Renal cortical epithelial cell (primary cell): ENCODE measurements around the gene MACROD2. TPM values are rescaled to one million over a fixed set of nuclear protein-coding genes. Genes with fewer than 3 reads are reported as not detected.

ENCODE experiments used
- DNase-seq: peaks from one replicate; pipeline ENCODE4 v3.0.0-alpha.2; 2011; ENCODE audit warnings: low read depth
- total RNA-seq: library from RNA; depleted of rRNA; stranded (reverse); fragments of >200 nt; gene quantifications from 2 replicates; pipeline ENCODE4 v1.2.3, GENCODE V29; 2014

MACROD2 gene
- total RNA-seq, 1 donor from 2014 or later: 5.4 TPM

DNA sequence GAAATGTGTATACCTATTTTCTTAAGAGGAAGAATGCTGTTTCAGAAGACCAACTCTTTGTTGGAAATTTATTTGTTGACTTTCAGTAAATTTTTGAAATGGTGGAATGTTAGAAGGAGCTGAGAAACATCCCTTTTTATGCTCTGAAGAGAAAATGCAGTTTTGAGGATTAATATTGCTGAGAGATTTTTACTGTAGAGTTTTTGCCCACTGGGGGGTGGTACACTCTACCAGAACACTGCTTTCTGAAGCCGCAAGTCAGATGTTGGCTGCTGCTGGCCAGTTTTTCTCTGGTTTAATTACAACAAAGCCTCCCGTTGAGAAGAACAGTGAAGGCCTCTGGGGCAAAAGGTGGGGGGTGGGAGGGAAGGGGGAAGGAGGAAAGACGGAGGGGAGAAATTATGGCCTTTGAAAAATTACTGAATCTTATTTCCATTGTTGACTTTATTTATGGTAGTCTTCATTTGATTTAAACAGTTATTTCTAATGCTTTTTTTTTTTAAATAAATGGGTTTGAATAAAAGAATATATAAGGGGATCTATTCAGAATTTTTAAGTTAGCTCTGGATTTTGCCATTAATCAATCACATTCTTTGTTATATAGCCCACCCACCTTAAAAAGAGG, 339.1 kb downstream of the MACROD2 start:
- peak; percentile 83 for DNase-seq

DNA sequence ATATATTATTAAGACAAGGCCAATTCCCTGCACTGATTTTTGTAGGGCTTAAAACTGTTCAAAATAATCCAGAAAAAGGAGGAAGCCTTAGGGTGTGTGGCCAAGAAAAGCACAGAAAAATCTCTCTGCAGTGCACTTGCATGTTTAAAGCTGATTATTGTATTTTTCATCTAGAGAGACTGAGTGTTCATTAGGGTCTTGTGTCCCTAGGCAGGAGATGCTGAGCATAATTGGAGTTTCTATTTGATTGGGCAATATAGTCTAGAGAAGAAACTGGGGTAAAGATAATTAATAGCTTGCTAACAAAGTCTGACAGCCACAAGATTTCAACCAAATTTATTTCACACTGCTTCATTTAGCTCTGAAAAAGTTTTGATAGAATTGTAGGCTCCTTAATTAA, 339.7 kb downstream of the MACROD2 start:
- peak; percentile 22 for DNase-seq

DNA sequence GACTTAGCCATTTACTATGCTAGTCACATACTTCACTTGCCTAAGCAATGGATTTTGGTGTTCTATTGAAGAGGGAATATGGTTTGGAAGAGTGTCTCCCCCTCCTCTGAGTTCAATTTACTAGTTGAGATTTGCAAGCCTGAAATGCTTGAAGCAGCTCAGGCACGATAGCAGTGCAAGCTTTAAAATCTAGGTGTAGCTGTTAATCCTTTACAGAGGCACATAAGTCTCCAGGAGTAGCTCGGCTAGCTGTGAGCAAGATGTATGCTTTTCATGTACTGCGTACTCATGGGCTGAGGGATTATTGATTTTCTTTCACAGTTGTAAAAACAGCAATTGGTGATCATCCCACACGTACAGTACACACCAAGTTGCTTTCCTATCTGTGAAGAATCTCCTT, 341.4 kb downstream of the MACROD2 start:
- peak; percentile 69 for DNase-seq

DNA sequence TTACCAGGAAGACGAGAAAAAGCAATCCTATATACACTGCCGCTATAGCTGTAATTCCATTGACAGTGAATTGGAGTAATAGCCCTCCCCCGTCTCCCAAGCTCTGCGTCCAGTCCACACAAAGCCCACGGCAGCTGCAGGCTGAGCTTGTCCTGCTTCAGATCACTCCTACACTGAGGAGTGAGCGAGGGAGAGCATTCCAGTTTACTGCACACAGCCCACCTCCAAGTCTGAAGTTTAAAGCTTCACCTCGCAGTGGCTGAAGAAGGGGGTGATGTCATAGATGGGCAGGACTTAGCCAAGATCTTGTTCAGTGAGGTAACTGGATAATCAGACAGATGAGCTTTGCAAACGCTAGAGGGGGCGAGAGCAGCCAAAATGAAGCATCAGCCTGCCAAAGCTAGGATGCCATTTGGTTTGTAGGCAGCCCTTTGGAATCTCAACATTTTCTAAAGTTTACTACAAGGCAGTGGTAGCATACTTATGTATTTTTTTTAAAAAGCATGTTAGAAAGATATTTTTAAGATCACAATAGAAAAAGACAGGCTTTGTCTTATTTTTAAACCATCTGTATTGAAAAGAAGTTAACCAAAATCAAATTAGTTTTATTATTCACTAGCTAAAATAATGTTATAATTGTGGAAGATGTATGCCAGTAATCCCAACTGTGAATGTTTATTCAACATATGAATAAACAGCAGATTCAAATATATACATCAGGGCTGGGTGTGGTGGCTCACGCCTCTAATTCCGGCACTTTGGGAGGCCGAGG, 342.3 kb downstream of the MACROD2 start, which contains the start of gene FLRT3:
FLRT3 (minus strand) TSS at position 213 of the 772 bp plus-strand sequence. CDS start 10,106 bp downstream, outside the sequence.
- DNase-seq: peak; percentile 99

DNA sequence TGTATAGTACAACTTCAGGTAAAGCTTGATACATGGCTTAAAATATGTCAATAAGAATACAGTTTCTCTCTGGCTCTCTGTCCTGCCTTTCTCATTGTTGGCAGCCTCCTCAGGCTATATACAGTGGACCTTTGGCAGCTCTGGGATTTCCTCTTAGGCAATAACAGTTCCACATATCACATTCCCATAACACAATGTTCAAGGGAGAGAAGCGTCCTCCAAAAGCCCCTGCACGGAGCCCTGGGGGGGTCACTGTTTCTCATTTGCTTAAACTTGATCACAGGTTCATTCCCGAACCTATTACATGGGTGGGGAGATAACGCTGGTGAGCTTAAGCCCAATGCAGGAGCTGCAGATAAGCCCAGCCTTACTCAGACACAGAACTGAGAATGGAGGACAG, 346.5 kb downstream of the MACROD2 start:
- DNase-seq: no peak

DNA sequence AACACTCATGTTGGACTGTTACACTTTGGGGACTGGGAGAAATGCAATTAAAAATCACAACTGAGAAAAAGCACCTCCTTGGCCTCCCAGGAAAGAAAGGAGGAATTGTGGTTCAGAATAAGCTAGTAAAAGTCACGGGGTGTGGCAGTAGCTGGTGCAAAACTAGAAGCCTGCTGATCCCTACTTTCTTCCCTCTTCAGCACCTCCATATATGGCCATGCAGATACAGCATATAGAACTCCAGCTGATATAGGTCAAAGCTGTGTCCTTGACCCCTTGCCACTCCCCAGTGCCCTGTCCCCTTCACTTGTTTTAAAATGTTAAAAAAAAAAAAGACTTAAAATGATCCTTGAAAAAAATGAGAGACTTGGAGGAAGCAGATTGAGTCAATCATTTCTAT, 347.6 kb downstream of the MACROD2 start:
- no peak for DNase-seq

DNA sequence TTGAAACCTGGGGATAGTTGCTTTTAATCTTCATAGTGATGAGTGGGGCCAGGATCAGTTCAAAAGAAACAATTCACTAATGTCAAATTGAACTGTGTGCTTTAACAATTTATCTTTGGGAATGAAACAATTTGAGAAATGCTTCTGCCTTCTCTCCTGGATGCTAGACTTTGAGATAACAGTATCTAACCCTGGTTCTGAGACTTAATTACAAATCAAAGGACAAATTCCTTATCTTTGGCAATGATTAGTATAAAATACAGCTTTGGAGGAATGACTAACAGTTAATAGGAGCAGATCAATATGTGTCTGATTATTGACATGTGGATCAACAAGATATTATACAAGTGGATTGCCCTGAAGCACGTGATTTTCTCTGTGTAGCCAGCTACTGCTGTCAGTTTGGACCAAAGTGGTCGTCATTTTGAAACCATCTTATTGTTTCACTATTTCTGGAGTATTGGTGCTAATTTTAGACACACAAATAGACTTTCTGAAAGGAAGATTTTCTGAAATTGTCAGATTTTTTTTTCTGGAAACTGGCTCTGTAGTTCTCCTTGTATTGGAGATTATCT, 348.3 kb downstream of the MACROD2 start:
- DNase-seq: no peak

DNA sequence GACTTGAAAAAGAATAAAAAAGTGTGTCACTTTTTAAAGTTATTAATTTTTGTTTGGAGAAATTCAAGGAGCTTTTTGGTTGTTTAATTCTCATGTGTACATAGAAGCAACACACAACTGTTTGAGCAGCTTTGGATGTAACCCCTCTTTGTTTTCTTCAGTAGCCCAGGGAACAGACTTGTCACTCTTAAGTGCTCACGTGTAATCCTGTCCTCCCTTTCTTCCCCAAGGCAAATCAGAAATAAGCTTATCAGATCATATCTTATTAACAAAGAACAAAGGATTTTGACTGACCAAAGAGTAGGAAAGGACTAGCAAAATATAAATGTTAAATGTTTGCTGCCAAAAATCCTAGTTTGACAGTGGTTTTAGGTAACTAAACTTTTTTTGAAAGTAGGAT, 349.4 kb downstream of the MACROD2 start:
- peak; percentile 45 for DNase-seq

DNA sequence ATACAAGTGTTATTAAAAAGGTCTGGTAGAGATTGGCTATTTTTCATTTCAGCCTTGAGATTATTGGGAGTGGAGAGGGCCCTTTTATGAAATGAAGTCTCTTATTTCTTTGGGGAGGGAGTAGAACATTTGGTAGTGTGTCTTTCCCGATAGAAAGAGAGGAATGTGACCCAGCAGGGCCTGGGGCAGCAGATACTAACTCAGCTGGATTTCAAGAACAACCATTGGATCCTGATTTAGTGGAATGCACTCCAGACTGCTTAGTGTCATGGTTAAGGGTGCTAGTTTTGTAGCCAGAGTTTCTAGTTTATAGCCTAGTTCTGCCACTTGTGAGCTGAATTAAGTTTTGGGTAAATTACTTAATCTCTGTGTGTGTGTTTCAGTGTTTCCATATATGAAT, 360.5 kb downstream of the MACROD2 start:
- no peak for DNase-seq

DNA sequence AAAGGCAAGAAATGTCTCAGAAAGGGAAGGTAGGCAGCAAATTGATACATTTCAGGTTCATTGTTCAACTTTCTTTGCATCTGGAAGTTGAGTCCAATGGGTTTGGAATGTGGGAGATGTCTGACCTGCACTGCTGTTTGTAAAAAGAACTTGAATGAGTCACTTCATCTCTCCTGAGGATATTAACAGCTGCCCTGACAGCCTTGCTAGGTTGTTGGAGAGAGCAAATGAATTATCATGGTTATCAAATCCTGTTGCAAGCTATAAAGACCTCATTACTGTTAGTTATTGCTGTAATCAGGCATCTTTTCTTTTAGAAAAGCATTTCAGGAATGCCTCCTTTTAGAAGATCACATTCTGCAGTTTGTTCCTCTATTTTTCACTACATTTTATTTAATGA, 365.1 kb downstream of the MACROD2 start:
- DNase-seq: peak; percentile 58

DNA sequence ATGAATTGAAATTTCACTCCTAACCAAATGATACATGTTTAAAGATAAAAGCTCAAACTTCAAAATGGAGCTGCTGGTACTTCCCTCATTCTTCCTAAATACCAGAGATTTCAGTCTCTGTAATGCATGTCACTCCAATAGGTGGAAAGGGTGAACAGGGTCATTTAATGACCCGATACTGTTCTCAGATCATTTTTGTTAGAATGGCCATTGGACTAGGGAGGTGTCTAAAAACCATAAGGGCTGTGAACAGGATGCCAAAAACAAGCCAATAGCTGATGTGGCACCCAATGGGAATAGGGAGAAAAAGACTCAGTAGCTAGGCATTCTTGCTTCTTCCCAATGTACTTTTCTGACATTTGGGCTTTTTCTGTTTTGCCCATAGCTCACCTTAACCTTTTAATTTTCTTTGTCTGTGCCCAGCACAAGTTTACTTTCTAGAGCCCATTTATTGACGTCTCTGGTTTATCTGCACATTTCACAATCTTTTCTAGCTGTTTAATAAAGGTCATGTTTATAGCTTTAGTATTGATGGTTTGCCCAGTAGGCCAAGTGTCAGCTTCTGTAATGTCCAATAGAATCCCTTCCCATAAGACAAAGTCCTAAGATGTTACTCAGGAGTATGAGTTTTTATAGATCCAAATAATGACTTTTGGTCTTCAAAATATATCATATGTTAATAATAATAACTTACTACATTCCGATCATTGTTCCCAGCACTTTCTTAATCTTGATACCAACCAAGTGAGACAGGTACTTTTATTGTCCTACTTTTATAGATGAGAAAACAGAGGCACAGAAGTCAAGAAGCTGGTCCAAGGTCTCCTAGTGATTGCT, 366.4 kb downstream of the MACROD2 start:
- no peak for DNase-seq

DNA sequence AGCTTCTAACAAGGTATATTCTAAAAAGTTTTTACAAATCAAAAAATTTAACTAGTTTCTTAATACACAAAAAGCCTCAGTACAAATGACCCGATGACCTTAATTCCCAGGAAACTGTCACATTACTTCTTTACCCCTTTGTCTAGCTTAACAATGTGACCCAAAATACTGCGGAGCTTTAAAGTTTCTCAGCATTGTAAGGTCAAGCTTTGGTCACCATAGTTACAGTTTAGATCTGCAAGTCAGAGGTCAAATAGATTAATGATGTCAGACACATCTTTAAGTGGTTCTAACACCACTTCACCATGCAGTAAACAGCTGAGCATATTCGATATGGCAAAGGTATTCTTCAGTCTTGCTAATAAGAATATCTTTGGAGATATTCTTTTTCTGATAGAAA, 378.9 kb downstream of the MACROD2 start:
- DNase-seq: no peak

DNA sequence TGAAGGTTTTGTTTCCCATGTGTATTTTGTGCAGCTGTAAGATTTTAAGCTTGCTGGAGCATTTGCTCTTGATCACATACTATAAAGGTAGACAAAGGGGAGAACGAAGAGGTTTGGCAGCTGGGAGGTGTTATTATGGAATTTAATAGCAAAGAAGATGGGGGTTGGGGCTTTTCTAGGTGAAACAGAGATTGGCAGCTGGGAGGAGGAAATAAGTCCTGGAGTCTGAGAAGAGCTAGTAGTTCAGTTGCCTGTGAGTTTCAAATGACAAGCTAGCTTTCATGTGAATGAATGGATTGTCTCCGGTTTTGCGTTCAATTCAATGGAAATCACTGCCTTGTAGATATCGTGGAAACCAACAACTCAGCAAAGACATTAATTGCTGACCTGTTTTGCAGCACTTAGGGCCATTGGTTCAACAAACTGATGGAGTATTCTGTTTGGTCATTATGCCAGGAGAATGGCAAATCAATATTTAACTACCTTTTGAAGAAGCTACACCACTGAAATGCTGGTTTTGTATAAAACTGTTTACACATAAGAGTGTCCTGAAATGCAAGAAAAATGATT, 380.2 kb downstream of the MACROD2 start:
- no peak for DNase-seq

DNA sequence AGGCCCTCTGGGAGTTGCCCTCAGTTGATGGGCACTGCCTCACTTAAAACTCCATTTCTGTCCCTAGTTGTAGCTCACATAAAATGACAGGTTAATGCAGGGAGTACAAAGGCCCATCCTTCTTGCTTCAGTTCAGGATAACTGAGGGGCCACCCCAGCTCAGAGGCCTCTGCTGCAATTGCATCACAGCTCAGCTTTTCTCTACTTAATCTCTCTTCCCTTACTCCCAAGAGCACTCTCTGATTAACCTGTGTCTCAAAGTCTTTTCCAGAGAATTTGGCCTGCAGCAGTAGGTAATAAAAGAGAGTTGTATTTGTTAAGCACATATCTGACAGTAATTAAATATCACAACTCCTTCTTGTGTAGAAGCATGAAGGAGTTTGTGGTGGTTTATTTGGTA, 383.0 kb downstream of the MACROD2 start:
- no peak for DNase-seq

DNA sequence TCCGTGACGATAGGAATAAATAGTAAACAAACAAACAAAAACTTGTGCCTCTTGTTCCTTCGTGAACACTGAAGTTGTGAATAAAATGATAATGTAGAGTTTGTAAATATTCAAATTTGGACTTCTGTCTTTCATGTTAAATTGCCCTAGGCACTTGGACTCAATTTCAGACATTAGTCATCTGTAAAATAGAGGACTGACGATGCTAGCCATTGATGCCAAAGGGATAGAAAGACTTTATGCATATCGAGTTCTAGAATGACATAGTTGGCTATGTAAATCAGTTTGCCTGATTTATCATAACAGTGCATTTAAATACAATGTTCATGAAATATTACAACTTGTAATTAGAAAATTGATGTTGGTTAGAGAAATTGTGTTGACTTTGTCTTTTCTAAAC, 388.0 kb downstream of the MACROD2 start:
- no peak for DNase-seq

DNA sequence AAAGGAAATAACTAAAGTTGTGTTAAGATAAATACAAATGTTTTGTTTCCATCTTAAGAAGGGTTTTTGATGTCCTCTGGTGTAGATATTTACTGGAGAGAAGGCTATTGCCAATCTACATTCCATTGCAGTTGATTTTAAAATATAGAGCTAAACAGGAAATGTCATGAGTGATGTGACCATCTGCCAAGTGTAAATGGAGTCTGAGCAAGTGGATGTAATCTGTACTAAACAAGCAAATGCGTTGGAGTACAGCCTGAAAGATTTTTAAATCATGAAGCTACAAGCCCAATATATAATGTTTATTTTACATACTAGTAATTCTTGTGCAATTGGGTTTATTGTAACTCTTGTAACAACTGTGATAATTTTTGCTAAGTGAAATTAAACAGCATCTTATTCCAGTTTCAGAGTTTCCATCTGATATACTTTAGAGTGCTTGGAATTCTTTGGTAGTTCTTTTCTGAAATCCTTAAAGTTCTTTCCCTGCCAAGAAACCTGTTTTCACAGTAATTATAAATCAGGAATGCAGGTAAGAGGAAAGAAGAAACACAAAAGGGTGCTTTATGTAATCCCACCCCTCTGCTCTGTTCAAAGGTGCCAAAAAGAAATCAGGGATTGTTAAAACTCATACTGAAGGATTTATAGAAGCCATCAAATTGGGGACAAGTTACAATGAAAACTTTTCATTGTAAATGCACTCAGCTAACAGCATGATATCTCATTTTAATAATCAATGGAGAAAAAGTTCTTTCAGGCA, 389.3 kb downstream of the MACROD2 start:
- DNase-seq: no peak

DNA sequence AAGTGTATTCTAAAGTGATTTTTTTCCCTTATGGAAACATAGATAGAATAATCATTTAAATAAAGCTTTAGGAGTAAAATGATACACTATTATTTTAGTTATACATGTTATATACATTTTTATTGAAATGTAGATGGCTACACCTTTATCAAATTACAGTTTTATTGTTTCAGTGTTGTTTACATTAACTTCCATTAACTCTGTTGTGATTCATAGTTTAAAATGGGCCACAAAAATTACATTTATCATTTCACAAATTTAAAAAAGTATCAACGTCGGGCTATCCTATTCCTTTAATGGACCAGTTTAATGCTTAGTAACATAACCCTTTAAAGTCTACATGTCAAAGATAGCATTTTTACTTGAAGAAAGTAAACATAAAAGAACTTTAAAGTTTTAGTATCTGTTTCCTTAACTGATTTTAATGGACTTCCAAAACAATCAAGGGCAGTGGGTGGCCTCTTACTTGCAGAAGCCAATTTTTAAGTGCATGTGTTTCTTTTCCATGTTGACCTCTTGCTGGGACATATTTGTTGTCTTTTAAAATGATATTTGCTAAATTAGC, 389.9 kb downstream of the MACROD2 start:
- DNase-seq: no peak

DNA sequence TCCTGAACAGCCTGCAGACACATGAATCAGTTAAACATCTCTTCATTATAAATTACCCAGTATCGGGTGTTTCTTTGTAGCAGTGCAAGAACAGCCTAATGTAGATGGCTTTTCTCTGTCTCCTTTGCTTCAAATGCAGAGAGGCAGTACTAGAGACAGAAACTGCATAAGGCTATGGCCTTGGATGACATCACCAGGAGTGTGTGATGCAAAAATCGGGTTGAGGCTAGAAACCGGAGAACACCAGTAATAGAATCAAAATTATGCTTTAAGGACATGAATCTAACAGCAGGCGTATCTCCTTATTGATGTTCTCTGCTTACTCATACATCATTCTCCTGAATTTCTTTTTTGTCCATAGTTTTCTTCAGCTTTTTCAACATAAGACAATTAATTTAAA, 391.4 kb downstream of the MACROD2 start:
- no peak for DNase-seq

DNA sequence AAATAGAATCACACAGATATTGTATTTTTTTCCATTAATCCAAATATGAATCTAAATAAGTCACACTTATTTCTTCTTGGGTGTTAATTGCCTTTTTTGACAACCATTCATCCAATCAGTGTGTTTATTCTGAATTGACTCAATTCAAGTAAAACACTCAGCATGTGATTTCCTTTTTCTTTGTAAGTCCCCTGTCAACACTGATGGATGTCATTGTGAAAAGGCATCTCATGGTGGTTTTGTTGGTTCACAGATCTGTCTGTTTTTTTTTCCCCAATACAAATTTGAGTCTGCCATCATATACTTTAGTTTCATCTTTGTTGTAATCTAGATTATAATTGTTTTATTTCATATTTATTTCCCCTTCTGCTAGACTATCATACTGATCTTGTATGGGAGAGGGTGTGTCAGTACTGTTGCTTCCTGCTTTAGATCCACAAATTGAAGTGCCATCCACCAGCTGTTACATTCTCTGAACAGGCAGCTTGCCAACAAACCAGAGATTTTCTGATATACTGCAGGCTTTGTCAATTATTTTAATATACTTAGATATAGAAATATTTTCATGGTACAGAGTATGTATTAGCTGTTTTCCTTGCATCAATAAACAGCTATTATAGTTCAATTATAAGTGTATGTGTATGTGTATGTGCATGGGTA, 406.3 kb downstream of the MACROD2 start:
- DNase-seq: no peak

DNA sequence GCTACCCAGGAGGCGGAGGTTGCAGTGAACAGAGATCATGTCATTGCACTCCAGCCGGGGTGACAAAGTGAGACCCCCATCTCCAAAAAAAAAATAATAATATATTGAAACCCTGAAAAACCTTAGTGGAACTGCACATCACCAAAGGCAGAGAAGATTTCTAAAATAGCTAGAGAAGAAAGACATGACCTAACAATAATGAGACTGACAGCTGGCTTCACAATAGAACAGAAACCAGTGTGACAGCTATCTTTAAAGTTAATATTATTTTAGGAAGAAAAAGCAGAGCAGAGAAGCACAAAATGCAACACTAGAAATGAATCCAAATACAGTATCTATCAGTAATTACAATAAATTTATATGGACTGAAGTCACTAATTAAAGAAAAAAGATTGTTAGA, 409.2 kb downstream of the MACROD2 start:
- no peak for DNase-seq
